MCF 10A (cell line): ENCODE data around the gene KCNS3. TPM values are rescaled to one million over a fixed set of nuclear protein-coding genes. Genes with fewer than 3 reads are reported as not detected.

Experiments
- BruUV-seq: library from RNA; stranded (reverse); fragments of 400-500 nt; replicated peaks from 2 replicates; lab custom pipeline; 2021; lab: Mats Ljungman, UMichigan
- CTCF ChIA-PET: fragments of 300-600 bp; sonication (Branson Sonifier 250); formaldehyde crosslinking; extraction: SDS; loops from one replicate; lab custom pipeline; 2021; ENCODE audit warnings: antibody characterized with exemption, inconsistent platforms; lab: Yijun Ruan, JAX
- POLR2A ChIA-PET: fragments of 300-600, 350-650 bp; sonication (Branson Sonifier 250); formaldehyde crosslinking; extraction: SDS; loops from one replicate; lab custom pipeline; 2020; ENCODE audit warnings: antibody characterized with exemption, inconsistent platforms; lab: Yijun Ruan, JAX
- DNase-seq: peaks from one replicate; pipeline ENCODE4 v3.0.0-alpha.2; 2018; ENCODE audit not compliant: unreplicated experiment
- H3K27ac Mint-ChIP-seq: one replicate; pipeline ENCODE4 v1.8.0; 2022; ENCODE audit warnings: mild to moderate bottlenecking, low read depth, mixed read lengths; ENCODE audit not compliant: unreplicated experiment
- H3K27me3 Mint-ChIP-seq: one replicate; pipeline ENCODE4 v1.8.0; 2022; ENCODE audit warnings: mixed read lengths; ENCODE audit not compliant: insufficient read depth, unreplicated experiment
- H3K36me3 Mint-ChIP-seq: one replicate; pipeline ENCODE4 v1.8.0; 2022; ENCODE audit warnings: mild to moderate bottlenecking, moderate library complexity, mixed read lengths; ENCODE audit not compliant: insufficient read depth, unreplicated experiment
- H3K4me1 Mint-ChIP-seq: one replicate; pipeline ENCODE4 v1.8.0; 2022; ENCODE audit warnings: mixed read lengths; ENCODE audit not compliant: insufficient read depth, unreplicated experiment
- H3K4me3 Mint-ChIP-seq: one replicate; pipeline ENCODE4 v1.8.0; 2022; ENCODE audit warnings: mild to moderate bottlenecking, moderate library complexity, mixed read lengths; ENCODE audit not compliant: unreplicated experiment
- H3K9me3 Mint-ChIP-seq: one replicate; pipeline ENCODE4 v1.8.0; 2022; ENCODE audit warnings: mixed read lengths; ENCODE audit not compliant: unreplicated experiment
- intact Hi-C: fragments of 100-400 bp; cut with micrococcal nuclease; formaldehyde crosslinking; loops from 2 replicates; pipeline ENCODE4 v1.14.1; 2022
- total RNA-seq: library from RNA; stranded (reverse); gene quantifications from 2 replicates; pipeline ENCODE4 v1.2.3, GENCODE V29; 2022
- TF ChIP-seq, protein P1 (sequence below): fragments of 200-600 bp; IDR thresholded peaks from one replicate; pipeline ENCODE4 v1.8.0; 2022; ENCODE audit warnings: antibody characterized with exemption, mild to moderate bottlenecking; ENCODE audit not compliant: unreplicated experiment

KCNS3 gene
- total RNA-seq, 1 experiment from 2014 or later: 0.84 TPM

DNA sequence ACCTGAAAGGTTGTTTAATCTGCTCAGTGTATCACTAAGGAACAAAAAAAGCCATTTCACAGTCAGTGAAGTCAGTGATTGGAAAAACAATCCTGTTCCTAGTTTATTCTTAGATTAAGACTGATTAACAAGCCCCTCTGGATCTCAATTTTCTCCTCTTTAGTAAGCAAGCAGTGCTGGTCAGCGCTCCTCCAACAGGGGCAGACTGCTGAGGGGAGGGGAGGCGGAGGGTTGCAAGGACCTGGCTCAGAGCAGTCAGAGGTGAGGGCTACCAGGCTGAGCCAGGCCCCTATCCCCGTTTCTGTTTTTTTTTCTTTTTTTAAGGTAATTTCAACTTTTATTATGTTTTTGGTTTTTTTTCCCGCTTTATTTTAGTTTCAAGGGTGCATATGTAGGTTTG lies 24.7 kb upstream of the KCNS3 start:
- DNase-seq: no peak
- Mint-ChIP-seq H3K27me3 (peaks cover 51% of the 10 kb centered on the region), H3K9me3 (no peaks in the 10 kb centered on the region), H3K4me1 (peaks cover 18% of the 10 kb centered on the region), H3K36me3 (no peaks in the 10 kb centered on the region), H3K27ac (no peak overlapping the region), H3K4me3 (no peak overlapping the region)
- TF ChIP-seq, protein P1, sequence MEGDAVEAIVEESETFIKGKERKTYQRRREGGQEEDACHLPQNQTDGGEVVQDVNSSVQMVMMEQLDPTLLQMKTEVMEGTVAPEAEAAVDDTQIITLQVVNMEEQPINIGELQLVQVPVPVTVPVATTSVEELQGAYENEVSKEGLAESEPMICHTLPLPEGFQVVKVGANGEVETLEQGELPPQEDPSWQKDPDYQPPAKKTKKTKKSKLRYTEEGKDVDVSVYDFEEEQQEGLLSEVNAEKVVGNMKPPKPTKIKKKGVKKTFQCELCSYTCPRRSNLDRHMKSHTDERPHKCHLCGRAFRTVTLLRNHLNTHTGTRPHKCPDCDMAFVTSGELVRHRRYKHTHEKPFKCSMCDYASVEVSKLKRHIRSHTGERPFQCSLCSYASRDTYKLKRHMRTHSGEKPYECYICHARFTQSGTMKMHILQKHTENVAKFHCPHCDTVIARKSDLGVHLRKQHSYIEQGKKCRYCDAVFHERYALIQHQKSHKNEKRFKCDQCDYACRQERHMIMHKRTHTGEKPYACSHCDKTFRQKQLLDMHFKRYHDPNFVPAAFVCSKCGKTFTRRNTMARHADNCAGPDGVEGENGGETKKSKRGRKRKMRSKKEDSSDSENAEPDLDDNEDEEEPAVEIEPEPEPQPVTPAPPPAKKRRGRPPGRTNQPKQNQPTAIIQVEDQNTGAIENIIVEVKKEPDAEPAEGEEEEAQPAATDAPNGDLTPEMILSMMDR: no peak
- BruUV-seq: no TSS peak
- POLR2A ChIA-PET: no interaction called here
- CTCF ChIA-PET: interaction anchor here (0.9 kb wide), 1 partner anchor 296 kb away, joined by 4 read pairs; no protein-coding TSS in a partner anchor
- intact Hi-C loops: loop anchor here (10.0 kb wide), 1 partner anchor 379 kb away; no protein-coding TSS in a partner anchor

DNA sequence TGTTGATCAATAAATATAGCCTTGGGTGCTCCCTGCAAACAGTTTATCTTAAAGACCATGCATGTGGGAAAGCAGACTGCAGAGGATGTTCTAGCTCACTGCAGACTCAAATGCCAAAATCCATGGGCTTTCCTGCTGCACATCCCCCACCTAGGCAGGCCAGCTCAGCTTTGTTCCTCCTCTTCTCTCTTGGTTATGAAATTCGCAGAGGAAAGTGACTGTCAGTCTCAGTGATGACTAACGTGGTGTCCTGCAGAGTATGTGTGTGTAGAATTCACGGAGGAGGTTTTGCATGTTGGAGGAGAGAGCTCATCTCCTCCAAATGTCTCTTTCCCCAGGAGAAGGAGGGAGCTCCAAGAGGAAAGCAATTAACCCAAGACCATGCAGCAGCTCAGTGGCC lies 21.4 kb upstream of the KCNS3 start:
- ChIA-PET CTCF (interaction anchor here (0.6 to 2.0 kb wide), 7 partner anchors 105 to 524 kb away, joined by 3 to 8 read pairs (median 4); no protein-coding TSS in a partner anchor), POLR2A (interaction anchor here (0.6 to 1.1 kb wide), 3 partner anchors 18 to 35 kb away, joined by 3 to 5 read pairs (median 3); no protein-coding TSS in a partner anchor)
- H3K4me1 Mint-ChIP-seq: peaks cover 11% of the 10 kb centered on the region
- DNase-seq: peak; percentile 73
- no peak overlapping the region for H3K27ac Mint-ChIP-seq
- no TSS peak for BruUV-seq
- H3K4me3 Mint-ChIP-seq: no peak overlapping the region
- peaks cover 80% of the 10 kb centered on the region for H3K27me3 Mint-ChIP-seq
- no peaks in the 10 kb centered on the region for H3K36me3 Mint-ChIP-seq
- H3K9me3 Mint-ChIP-seq: no peaks in the 10 kb centered on the region
- intact Hi-C loops: loop anchor here (10.0 kb wide), 1 partner anchor 382 kb away; no protein-coding TSS in a partner anchor
- TF ChIP-seq, protein P1: no peak

DNA sequence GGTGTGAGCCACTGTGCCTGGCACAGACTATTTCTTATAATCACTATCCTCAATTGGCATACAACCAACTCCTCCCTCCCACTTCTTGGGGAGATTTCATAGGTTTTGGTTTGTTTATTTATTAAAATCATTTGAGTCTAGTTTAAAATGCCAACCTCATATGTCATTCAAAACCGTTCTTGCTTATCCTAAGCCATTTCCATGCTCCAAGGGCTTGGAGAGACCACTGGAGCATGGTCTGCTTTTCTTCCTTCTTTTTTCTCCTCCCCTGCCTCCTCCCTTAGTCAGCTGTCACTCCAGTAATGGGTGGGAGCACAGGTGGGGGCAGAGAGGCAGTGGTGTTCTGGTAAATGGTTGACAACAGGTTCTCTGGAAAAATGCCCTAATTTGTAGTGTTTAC lies 20.4 kb upstream of the KCNS3 start:
- CTCF ChIA-PET: interaction anchor here (0.6 to 2.0 kb wide), 5 partner anchors 127 to 530 kb away, joined by 3 to 8 read pairs (median 3); no protein-coding TSS in a partner anchor
- intact Hi-C loops: loop anchor here (10.0 kb wide), 1 partner anchor 383 kb away; no protein-coding TSS in a partner anchor
- peaks cover 83% of the 10 kb centered on the region for H3K27me3 Mint-ChIP-seq
- TF ChIP-seq, protein P1: no peak
- H3K36me3 Mint-ChIP-seq: no peaks in the 10 kb centered on the region
- H3K4me3 Mint-ChIP-seq: no peak overlapping the region
- no TSS peak for BruUV-seq
- peaks cover 9% of the 10 kb centered on the region for H3K4me1 Mint-ChIP-seq
- POLR2A ChIA-PET: interaction anchor here (0.6 to 0.7 kb wide), 2 partner anchors 71 to 515 kb away, joined by 3 read pairs; no protein-coding TSS in a partner anchor
- no peaks in the 10 kb centered on the region for H3K9me3 Mint-ChIP-seq
- H3K27ac Mint-ChIP-seq: no peak overlapping the region
- DNase-seq: no peak

DNA sequence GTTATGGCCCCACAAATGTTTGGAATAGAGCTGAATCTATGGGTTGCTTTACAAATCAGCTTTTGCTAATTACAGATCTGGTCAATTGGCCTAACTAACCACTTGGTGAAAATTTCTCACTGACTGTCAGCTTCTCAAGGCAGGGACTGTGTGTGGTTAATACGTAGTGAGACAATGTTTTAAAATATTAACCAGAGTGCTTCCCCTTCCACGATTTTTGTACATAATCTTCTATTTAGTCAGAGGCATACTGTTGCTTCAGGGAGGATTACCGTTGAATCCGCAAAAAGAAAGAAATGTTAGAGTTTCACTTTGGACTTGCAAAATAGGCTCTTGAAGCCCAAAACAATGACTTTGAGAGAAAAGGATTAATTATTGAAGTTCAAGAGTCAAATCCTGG lies 14.9 kb upstream of the KCNS3 start:
- Mint-ChIP-seq H3K27me3 (peaks cover 35% of the 10 kb centered on the region), H3K36me3 (no peaks in the 10 kb centered on the region), H3K9me3 (no peaks in the 10 kb centered on the region), H3K27ac (no peak overlapping the region), H3K4me3 (no peak overlapping the region), H3K4me1 (no peaks in the 10 kb centered on the region)
- POLR2A ChIA-PET: no interaction called here
- CTCF ChIA-PET: interaction anchor here (0.6 to 1.1 kb wide), 5 partner anchors 11 to 514 kb away, joined by 3 to 6 read pairs (median 4); partner anchors contain the start of gene SMC6
- DNase-seq: no peak
- BruUV-seq: no TSS peak
- intact Hi-C loops: no loop called here
- TF ChIP-seq, protein P1: no peak
